Right atrium auricular region (tissue), 2 donors: ENCODE measurements around the gene RIPOR2. TPM values are rescaled to one million over a fixed set of nuclear protein-coding genes. Genes with fewer than 3 reads are reported as not detected.

Experiments used
- DNase-seq: peaks from one replicate; pipeline ENCODE4 v3.0.0-alpha.2; 2019; ENCODE audit warnings: low spot score
- H3K27ac ChIP-seq, 2 donors: fragments of 200-600 bp; sonication (generic); 1 replicate in 1 of 2; 2 replicates in 1 of 2; pipeline ENCODE4 v1.5.1; 2016 to 2019
- H3K27me3 ChIP-seq, 2 donors: fragments of 200-600 bp; sonication (generic); one replicate each; pipeline versions ENCODE4 v1.5.1 to v1.6.0; 2017 to 2019
- H3K36me3 ChIP-seq: fragments of 200-600 bp; sonication (generic); one replicate; pipeline ENCODE4 v1.5.1; 2016
- H3K4me1 ChIP-seq, 2 donors: fragments of 200-600 bp; sonication (generic); one replicate each; pipeline versions ENCODE4 v1.5.1 to v1.6.0; 2017 to 2019
- H3K4me3 ChIP-seq, 2 donors: fragments of 200-600 bp; sonication (generic); 1 replicate in 1 of 2; 2 replicates in 1 of 2; pipeline ENCODE4 v1.5.1; 2017 to 2019; ENCODE audit warnings: mild to moderate bottlenecking in 1 of 2, moderate library complexity in 1 of 2
- H3K9me3 ChIP-seq, 2 donors: fragments of 200-600 bp; sonication (generic); one replicate each; pipeline ENCODE4 v1.5.1; 2019
- total RNA-seq, 2 donors: library from RNA; depleted of rRNA; stranded (reverse); fragments of >200 nt; gene quantifications; one replicate each; pipeline ENCODE4 v1.1.0, GENCODE V29; 2016
- TF ChIP-seq, protein P1 (sequence below), 2 donors: fragments of 200-600 bp; sonication (generic); IDR thresholded peaks; one replicate each; pipeline ENCODE4 v1.5.1; 2019; ENCODE audit warnings: antibody characterized with exemption in 2 of 2

Gene RIPOR2
- total RNA-seq, 2 donors from 2014 or later, result 2.4 to 7.3 TPM

- Histone ChIP-seq H3K4me3 (no peak overlapping the region), H3K27me3 (no peaks in the 10 kb centered on the region), H3K9me3 (no peaks in the 10 kb centered on the region), H3K36me3 (no peaks in the 10 kb centered on the region), H3K4me1 (no peaks in the 10 kb centered on the region), H3K27ac (no peak overlapping the region)
- DNase-seq, result no peak
- TF ChIP-seq, protein P1, sequence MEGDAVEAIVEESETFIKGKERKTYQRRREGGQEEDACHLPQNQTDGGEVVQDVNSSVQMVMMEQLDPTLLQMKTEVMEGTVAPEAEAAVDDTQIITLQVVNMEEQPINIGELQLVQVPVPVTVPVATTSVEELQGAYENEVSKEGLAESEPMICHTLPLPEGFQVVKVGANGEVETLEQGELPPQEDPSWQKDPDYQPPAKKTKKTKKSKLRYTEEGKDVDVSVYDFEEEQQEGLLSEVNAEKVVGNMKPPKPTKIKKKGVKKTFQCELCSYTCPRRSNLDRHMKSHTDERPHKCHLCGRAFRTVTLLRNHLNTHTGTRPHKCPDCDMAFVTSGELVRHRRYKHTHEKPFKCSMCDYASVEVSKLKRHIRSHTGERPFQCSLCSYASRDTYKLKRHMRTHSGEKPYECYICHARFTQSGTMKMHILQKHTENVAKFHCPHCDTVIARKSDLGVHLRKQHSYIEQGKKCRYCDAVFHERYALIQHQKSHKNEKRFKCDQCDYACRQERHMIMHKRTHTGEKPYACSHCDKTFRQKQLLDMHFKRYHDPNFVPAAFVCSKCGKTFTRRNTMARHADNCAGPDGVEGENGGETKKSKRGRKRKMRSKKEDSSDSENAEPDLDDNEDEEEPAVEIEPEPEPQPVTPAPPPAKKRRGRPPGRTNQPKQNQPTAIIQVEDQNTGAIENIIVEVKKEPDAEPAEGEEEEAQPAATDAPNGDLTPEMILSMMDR (IDR thresholded peaks at IDR 0.05), result no peak
These were observed 84.7 kb downstream of the RIPOR2 start for GRCh38 chr6:24851086-24851485.

- no peak overlapping the region for H3K27ac ChIP-seq
- no peaks in the 10 kb centered on the region for H3K9me3 ChIP-seq
- no peaks in the 10 kb centered on the region for H3K36me3 ChIP-seq
- H3K4me1 ChIP-seq, result no peaks in the 10 kb centered on the region
- TF ChIP-seq, protein P1 (IDR thresholded peaks at IDR 0.05), result no peak
- no peak for DNase-seq
- no peak overlapping the region for H3K4me3 ChIP-seq
- H3K27me3 ChIP-seq, result no peaks in the 10 kb centered on the region
These were observed 86.0 kb downstream of the RIPOR2 start for GRCh38 chr6:24849713-24850112.

- no peaks in the 10 kb centered on the region for H3K4me1 ChIP-seq
These were observed 87.3 kb downstream of the RIPOR2 start for GRCh38 chr6:24848461-24848860.

GRCh38 chr6:24847402-24847801 is 88.4 kb downstream of the RIPOR2 start:
- DNase-seq, result no peak
- TF ChIP-seq, protein P1 (IDR thresholded peaks at IDR 0.05), result no peak
- no peaks in the 10 kb centered on the region for H3K36me3 ChIP-seq
- H3K27ac ChIP-seq, result no peak overlapping the region
- no peaks in the 10 kb centered on the region for H3K9me3 ChIP-seq
- no peak overlapping the region for H3K4me3 ChIP-seq
- no peaks in the 10 kb centered on the region for H3K4me1 ChIP-seq
- no peaks in the 10 kb centered on the region for H3K27me3 ChIP-seq

More at GRCh38 chr6:24848461-24848860, 87.3 kb downstream of the RIPOR2 start:
- Histone ChIP-seq H3K36me3 (no peaks in the 10 kb centered on the region), H3K9me3 (no peaks in the 10 kb centered on the region), H3K27me3 (no peaks in the 10 kb centered on the region), H3K27ac (no peak overlapping the region), H3K4me3 (no peak overlapping the region)
- DNase-seq, result no peak
- TF ChIP-seq, protein P1 (IDR thresholded peaks at IDR 0.05), result no peak

DNA sequence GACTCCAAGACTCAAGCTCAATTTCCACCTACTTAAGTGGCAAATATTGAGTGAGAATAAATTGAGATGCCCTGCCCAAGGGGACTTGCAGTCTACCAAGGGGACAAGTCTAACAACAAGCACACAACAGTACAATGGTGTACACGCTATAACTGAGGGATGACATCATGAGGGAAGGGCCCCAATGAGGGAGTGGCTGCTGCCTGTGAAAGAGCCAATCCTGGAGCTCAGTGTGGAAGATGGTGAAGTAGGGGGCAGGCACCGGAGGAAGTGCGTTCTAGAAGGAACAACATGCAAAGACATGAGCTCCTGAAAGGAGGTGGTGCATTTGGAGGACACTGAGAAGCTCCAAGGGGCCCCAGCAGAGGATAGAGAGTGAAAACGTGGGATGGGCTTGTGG is 90.2 kb downstream of the RIPOR2 start:
- Histone ChIP-seq H3K36me3 (no peaks in the 10 kb centered on the region), H3K4me1 (no peaks in the 10 kb centered on the region), H3K4me3 (no peak overlapping the region), H3K27me3 (no peaks in the 10 kb centered on the region), H3K27ac (no peak overlapping the region), H3K9me3 (no peaks in the 10 kb centered on the region)
- no peak for DNase-seq
- TF ChIP-seq, protein P1 (IDR thresholded peaks at IDR 0.05), result no peak

- no peak for DNase-seq
- Histone ChIP-seq H3K4me3 (no peak overlapping the region), H3K27me3 (no peaks in the 10 kb centered on the region), H3K9me3 (no peaks in the 10 kb centered on the region), H3K4me1 (no peaks in the 10 kb centered on the region), H3K27ac (no peak overlapping the region), H3K36me3 (no peaks in the 10 kb centered on the region)
- TF ChIP-seq, protein P1 (IDR thresholded peaks at IDR 0.05), result no peak
These were observed 90.9 kb downstream of the RIPOR2 start for GRCh38 chr6:24844903-24845302.
